Ectodermal cell (in vitro differentiated cells): ENCODE measurements around the gene IL17REL.

Experiments used
- H3K27ac ChIP-seq: 2 replicates; pipeline ENCODE4 v1.7.0; 2013; ENCODE audit warnings: mild to moderate bottlenecking, low read depth, low read length; ENCODE audit not compliant: insufficient read depth, poor library complexity, severe bottlenecking
- H3K27me3 ChIP-seq: 2 replicates; pipeline ENCODE4 v1.7.0; 2013; ENCODE audit warnings: mild to moderate bottlenecking, low read length; ENCODE audit not compliant: insufficient read depth, control insufficient read depth, poor library complexity, severe bottlenecking
- H3K36me3 ChIP-seq: one replicate; pipeline ENCODE4 v1.7.0; 2013; ENCODE audit warnings: low read length; ENCODE audit not compliant: control insufficient read depth, insufficient read depth
- H3K4me1 ChIP-seq: one replicate; pipeline ENCODE4 v1.7.0; 2013; ENCODE audit warnings: low read length; ENCODE audit not compliant: control insufficient read depth, insufficient read depth
- H3K4me3 ChIP-seq: 2 replicates; pipeline ENCODE4 v1.7.0; 2013; ENCODE audit warnings: low read depth, low read length, control low read depth; ENCODE audit not compliant: insufficient read depth
- H3K9me3 ChIP-seq: 2 replicates; pipeline ENCODE4 v1.7.0; 2013; ENCODE audit warnings: mild to moderate bottlenecking, low read length, moderate library complexity; ENCODE audit not compliant: control insufficient read depth
- WGBS, 2 experiments: methylation state at CpG; one replicate each; pipeline ENCODE4 v1.1.7; 2013; ENCODE audit warnings: missing lambda C conversion rate in 2 of 2; 5-methylcytosine and 5-hydroxymethylcytosine counted together

The IL17REL gene

DNA sequence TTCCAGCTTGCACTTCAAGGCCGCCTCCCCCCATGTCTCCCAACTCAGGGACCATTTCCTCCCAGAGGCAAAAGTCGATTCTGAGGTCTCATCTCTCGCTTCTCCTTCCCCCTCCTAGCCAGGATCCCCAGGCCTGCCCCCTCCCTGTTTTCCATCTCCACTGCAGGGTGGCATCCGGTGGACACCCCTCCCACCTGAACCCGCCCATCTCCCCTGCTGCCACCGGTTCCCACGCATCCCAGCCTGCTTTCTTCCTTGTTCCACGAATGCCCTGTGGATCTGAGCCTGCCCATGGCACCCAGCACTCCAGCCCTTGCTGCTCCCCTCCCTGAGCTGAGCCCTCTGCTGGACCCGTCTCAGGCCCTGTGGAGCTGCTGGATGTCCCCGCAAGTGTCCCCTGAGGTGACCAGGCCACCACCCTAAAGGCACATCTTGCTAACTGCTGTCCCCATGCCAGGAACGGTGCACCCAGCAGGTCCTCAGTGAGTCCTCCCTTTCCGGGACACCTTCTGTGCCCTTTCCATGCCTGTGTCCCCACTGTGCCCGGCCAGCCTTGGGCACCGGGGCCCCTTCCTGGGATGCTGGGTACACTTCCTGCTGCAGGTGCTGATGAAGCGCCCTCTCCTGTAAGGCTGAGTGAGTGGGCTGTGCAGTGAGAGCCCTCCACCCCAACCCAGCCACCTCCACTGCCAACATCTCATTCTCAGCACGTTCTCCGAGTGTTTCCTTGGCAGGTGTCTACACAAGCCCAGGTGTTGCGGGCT is 936 bp downstream of the IL17REL start:
- Histone ChIP-seq H3K4me3 (no peak overlapping the region), H3K27ac (no peak overlapping the region), H3K9me3 (no peaks in the 10 kb centered on the region), H3K36me3 (no peaks in the 10 kb centered on the region), H3K4me1 (peaks cover 17% of the 10 kb centered on the region), H3K27me3 (peaks cover 77% of the 10 kb centered on the region)
- WGBS, 2 experiments, result 58 to 59% methylated on average over 18 of the region's 18 CpGs

DNA sequence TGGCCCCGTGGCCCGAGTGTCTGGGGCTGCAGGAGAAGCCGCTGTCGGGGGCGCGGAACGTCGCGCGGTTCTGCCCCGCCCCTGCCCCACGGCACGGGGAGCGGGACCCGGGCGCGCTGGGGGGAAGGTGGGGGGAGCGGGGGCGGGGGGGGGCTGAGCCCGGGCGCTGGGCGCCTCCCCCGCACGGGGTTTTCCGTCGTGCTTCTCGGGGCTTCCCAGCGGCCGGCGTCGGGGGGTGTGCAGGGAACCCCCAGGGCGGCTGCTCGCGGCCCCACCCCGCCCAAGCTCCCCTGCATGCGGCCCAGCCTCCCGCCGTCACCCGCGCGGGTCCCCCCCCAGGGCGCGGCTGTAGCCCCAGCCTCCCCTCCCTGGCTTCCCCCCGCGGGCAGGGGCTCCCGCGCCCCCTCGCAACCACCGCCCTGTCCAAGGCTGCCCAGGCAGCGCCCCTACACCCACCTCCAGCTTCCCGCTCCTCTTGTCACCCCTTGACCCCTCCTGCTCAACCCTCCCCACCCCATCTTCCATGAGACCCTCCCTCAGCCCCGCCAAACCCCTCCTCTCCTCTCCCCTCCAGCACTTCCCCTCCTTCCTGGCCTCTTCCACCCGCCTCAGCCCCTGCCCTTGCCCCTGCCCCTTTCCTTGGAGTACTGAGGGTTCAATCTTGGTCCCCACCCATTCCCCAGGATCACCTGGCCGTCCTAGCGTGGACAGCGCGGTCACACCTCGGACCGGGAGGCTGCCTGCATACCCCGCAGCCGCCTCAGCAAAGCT is 1.7 kb downstream of the IL17REL start:
- 11 to 13% methylated on average over 59 to 61 of the region's 61 CpGs for WGBS, 2 experiments
- H3K4me3 ChIP-seq, result no peak overlapping the region

DNA sequence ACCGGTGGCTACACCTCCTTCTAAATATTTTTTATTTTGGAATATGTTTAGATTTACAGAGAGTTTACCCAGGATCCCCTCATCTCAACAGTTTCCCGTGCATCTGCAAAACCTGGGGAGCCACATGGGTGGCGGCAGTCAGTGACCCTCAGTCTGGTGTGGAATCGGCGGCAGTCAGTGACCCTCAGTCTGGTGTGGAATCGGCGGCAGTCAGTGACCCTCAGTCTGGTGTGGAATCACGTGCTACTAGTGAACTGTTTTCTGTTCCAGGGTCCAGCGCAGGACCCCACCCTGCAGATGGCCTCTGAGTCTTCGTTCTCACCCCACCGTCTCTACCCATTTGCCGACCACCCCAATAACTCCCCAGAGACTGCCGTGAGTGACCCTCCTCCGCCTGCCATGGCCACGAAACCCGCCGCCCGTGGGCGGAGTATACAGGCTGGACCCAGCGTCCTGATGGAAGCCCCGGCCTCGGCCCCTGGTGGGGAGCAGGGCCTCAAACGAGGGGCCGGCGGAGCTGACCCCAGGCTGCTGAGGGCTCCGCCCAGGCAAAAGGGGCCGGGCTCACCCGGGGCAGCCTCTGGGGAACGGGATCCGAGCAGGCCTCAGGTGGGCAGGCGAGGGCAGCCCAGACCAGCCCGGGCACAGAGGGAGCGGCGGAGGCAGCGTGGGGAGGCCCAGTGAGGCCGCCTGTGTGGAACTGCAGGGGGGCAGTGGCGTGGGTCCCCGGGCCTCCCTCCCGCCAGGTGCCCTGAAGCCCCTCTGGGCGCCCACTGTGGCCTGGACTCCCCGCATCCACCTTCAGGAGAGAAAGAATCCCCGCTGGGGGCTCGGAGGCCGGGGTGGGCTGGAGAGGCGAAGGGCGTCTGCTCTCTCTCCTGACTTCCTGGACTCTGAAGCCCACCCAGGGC is 2.5 kb downstream of the IL17REL start:
- peaks cover 17% of the 10 kb centered on the region for H3K4me1 ChIP-seq

More for the DNA sequence above, 1.7 kb downstream of the IL17REL start:
- H3K9me3 ChIP-seq, result no peaks in the 10 kb centered on the region
- H3K27ac ChIP-seq, result no peak overlapping the region
- H3K27me3 ChIP-seq, result peaks cover 69% of the 10 kb centered on the region
- peaks cover 17% of the 10 kb centered on the region for H3K4me1 ChIP-seq
- no peaks in the 10 kb centered on the region for H3K36me3 ChIP-seq

DNA sequence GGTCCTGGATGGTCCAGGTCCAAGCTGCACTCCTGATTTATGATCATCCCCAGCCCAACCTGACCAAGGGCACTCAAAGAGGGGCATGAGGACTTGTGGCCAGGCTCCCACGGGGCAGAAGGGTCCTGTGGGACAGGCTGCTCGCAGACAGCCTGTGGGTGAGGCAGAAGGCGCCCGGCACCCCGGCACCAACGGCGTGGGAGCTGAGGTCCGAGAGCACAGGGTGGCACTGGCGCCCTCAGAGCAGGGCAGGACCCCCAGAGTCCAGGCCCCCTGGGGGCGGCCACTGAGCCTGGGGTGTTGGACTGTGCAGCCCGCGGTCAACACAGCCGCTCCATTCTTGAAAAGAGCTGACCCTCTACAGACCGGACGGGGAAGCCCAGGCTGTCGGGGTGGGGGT is 3.3 kb downstream of the IL17REL start:
- 91 to 93% methylated on average over 16 of the region's 16 CpGs for WGBS, 2 experiments
- H3K4me3 ChIP-seq, result no peak overlapping the region
- H3K9me3 ChIP-seq, result no peaks in the 10 kb centered on the region
- H3K27ac ChIP-seq, result no peak overlapping the region
- H3K36me3 ChIP-seq, result no peaks in the 10 kb centered on the region
- H3K27me3 ChIP-seq, result peaks cover 53% of the 10 kb centered on the region
- peaks cover 11% of the 10 kb centered on the region for H3K4me1 ChIP-seq

More for the DNA sequence above, 2.5 kb downstream of the IL17REL start:
- H3K4me3 ChIP-seq, result no peak overlapping the region
- 76 to 80% methylated on average over 44 to 46 of the region's 46 CpGs for WGBS, 2 experiments
- no peak overlapping the region for H3K27ac ChIP-seq
- no peaks in the 10 kb centered on the region for H3K9me3 ChIP-seq
- no peaks in the 10 kb centered on the region for H3K36me3 ChIP-seq
- H3K27me3 ChIP-seq, result peaks cover 61% of the 10 kb centered on the region

DNA sequence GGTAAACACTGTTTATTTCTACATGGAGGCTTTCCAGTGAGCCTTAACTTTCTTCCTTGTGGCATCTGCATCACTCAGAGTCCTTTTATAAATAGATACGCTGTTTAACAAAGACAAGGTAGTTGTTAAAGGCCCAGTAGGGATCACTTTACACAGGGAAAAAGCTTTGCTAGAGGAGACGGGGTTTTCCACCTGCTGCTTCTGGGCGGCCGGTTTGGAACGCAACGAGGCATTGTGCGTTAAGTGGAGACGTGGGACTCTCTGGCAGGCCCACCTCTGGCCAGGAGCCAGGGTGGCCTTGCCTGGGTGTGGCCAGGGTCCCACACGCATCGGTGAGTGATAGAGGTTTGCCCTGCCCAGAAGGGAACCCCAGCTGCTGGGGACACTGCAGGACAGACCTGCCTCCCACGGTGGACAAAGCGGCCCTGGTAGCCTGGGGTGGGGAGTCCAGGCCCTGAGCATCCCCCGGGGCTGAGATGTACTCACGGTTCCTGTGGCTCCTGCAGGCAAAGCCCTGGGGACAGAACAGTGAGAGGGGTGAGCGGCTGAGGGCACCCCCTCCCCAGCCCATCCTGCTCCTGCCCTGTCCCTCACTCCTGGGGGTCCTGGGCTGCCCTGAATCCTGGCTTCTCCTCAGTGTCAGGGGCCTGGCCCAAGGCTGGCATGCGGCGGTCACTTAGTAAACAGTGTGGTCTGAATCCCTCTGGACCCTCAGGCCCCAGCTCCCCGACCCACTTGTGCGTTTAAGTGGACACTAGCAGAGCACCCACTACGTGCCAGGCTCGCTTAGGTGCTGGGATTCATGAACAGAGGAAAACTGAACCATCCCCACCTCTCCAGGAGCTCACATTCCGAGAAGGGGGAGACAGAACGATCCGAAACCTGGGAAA is 4.2 kb downstream of the IL17REL start:
- H3K4me1 ChIP-seq, result peaks cover 7% of the 10 kb centered on the region
- no peaks in the 10 kb centered on the region for H3K9me3 ChIP-seq
- WGBS, 2 experiments, result 64 to 70% methylated on average over 24 of the region's 24 CpGs
- peaks cover 45% of the 10 kb centered on the region for H3K27me3 ChIP-seq
- H3K4me3 ChIP-seq, result no peak overlapping the region
- no peaks in the 10 kb centered on the region for H3K36me3 ChIP-seq
- no peak overlapping the region for H3K27ac ChIP-seq

DNA sequence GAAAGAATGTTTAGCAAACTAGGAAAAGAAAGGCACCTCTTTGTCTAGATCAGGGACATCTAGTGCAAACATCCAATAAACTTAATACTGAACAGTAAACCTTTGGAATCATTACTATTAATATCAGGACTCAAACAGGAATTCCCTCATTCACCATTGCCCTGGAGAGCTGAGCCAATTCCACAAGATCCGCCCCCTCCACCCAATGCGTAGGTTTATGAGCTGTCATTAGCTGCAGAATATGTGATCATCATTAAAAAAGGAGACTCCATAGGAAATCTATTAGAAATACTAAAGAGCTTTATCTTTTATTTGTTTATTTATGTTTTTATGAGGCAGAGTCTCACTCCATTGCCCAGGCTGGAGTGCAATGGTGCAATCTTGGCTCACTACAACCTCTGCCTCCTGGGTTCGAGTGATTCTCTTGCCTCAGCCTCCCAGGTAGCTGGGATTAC is 5.5 kb downstream of the IL17REL start:
- no peak overlapping the region for H3K27ac ChIP-seq
- peaks cover 31% of the 10 kb centered on the region for H3K27me3 ChIP-seq

DNA sequence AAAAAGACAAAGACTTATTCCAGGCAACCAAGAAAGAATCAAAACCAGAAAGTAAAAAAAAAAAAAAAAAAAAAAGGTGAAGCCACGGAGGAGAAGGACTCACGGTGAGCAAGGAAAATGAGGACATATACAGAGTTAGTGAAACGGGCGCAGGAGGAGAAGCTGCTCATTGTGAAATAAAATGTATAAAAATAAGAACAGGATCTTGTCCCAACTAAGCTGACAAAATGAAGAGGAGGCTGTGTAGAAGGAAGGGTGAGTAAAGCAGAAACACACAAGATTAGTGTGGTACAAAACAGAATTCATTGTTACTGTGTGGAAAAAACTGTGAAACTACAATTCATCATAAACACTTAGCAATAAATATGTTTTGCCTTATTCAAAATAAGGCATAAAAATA is 7.6 kb downstream of the IL17REL start:
- H3K9me3 ChIP-seq, result no peaks in the 10 kb centered on the region
- peaks cover 26% of the 10 kb centered on the region for H3K27me3 ChIP-seq
- no peak overlapping the region for H3K4me3 ChIP-seq
- H3K4me1 ChIP-seq, result peaks cover 16% of the 10 kb centered on the region
- WGBS, 2 experiments, result 73% methylated on average over 4 of the region's 4 CpGs
- no peak overlapping the region for H3K27ac ChIP-seq
- no peaks in the 10 kb centered on the region for H3K36me3 ChIP-seq

More for the DNA sequence above, 5.5 kb downstream of the IL17REL start:
- Histone ChIP-seq H3K4me3 (no peak overlapping the region), H3K9me3 (no peaks in the 10 kb centered on the region), H3K36me3 (no peaks in the 10 kb centered on the region), H3K4me1 (peaks cover 14% of the 10 kb centered on the region)
- WGBS, 2 experiments, result 95 to 99% methylated on average over 3 of the region's 3 CpGs

DNA sequence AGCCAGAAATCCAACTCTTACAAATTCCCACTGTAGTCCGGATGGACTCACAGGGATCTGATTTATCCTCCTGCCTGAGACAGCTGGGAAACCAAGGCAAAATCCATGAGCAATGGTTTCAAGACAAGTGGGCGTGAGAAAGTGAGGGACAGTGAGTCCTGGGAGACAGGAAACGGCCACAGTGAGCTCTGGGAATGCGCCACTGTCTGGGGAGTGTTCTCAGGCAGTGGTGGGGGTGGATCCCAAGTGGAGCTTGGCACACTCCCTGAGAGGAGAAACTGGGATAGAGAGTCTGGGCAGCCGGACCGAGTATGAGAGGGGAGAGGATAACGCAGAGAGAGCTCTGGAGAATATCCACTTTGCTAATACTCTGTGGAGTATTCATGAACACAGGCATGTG is 9.8 kb downstream of the IL17REL start:
- Histone ChIP-seq H3K4me3 (no peak overlapping the region), H3K36me3 (no peaks in the 10 kb centered on the region), H3K9me3 (no peaks in the 10 kb centered on the region), H3K27ac (no peak overlapping the region), H3K4me1 (peaks cover 16% of the 10 kb centered on the region), H3K27me3 (peaks cover 20% of the 10 kb centered on the region)
- 79 to 80% methylated on average over 7 of the region's 7 CpGs for WGBS, 2 experiments
